Ovary (tissue), 3 donors: ENCODE measurements around the gene CREB1.

ENCODE experiments used
- EP300 ChIP-seq: sonication (generic); formaldehyde crosslinking; IDR thresholded peaks from one replicate; pipeline ENCODE4 v1.6.1; 2017; ENCODE audit warnings: antibody characterized with exemption
- POLR2A ChIP-seq: fragments of 450-650 bp; IDR thresholded peaks from one replicate; pipeline ENCODE4 v1.6.1; 2017; ENCODE audit warnings: antibody characterized with exemption, mild to moderate bottlenecking, moderate library complexity
- TF ChIP-seq, protein P1 (sequence below), 3 donors: fragments of 450-650 bp in 2 of 3; fragments of 200-600 bp in 1 of 3; IDR thresholded peaks; one replicate each; pipeline versions ENCODE4 v1.5.1 to v1.8.0; 2016 to 2022; ENCODE audit warnings: antibody characterized with exemption in 3 of 3, mild to moderate bottlenecking in 1 of 3
- donor health status: DM: no; HTN: no; CAD: no.

DNA sequence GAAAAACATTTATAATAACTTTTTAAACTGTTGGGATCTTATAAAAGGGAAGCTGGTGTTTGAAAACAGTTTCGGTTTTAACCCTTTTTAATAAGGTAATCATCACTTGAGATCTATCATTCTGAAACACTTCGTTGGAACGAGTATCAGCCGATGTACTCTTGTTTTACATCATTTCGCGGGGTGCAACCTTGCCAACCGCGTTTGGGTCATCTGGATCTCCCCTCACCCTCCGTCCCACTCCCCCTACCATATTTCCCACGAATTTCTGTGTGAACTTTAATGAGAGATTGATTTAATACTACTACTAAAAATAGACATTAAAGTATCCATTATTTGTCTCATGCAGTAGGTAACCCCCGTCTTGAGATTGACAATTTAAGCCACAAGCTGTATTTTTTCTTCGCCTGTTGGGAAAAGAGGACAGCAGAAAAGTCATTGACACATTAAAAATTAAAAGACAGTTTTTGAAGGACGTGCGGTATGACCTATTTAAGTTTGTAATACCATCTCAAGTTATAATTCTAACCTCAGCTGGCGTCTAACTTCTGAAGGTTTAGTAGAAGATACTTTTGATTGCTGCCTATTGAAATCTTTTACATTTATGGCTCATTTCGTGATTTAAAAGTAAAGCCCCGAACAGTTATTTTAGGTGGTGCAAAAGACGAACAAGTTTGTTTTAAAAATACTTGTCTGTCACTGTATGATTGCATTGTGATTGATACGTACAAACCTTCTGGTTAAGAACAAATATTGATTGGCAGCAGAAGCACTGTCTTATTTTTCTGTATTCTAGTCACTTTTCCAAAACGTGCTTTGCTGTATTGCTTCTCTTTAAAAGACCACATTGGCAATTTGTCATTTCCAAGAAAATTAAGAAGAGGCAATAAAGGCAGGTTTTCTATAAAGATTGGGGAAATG is 1.5 kb downstream of the CREB1 start:
- TF ChIP-seq, protein P1, sequence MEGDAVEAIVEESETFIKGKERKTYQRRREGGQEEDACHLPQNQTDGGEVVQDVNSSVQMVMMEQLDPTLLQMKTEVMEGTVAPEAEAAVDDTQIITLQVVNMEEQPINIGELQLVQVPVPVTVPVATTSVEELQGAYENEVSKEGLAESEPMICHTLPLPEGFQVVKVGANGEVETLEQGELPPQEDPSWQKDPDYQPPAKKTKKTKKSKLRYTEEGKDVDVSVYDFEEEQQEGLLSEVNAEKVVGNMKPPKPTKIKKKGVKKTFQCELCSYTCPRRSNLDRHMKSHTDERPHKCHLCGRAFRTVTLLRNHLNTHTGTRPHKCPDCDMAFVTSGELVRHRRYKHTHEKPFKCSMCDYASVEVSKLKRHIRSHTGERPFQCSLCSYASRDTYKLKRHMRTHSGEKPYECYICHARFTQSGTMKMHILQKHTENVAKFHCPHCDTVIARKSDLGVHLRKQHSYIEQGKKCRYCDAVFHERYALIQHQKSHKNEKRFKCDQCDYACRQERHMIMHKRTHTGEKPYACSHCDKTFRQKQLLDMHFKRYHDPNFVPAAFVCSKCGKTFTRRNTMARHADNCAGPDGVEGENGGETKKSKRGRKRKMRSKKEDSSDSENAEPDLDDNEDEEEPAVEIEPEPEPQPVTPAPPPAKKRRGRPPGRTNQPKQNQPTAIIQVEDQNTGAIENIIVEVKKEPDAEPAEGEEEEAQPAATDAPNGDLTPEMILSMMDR (IDR thresholded peaks at IDR 0.05), result no peak
- TF ChIP-seq EP300 (no peak), POLR2A (no peak)
